Measurements from ENCODE around the gene KLRC2. TPM values are rescaled to one million over a fixed set of nuclear protein-coding genes. Genes with fewer than 3 reads are reported as not detected.
"Not testable (repeated sequence)": the region's sequence is repeated elsewhere in the genome, so short reads cannot be mapped to it uniquely, and the experiment has no call there.

The KLRC2 gene
- total and polyA plus RNA-seq, 4 donors, result 0.22 to 0.71 (median 0.55) TPM; not detected in 1

- Histone ChIP-seq H3K27ac (ENCODE audit: low read depth in 1 of 2, low read length in 1 of 2) (no peak within 1 kb of the TSS), H3K36me3 (ENCODE audit: control insufficient read depth in 4 of 4, insufficient read depth in 4 of 4, low read length in 4 of 4) (no peaks in the 10 kb centered on the region), H3K9me3 (ENCODE audit: control insufficient read depth in 4 of 4, insufficient read depth in 3 of 4, low read length in 3 of 4) (peaks cover 0 to 9% (median 2%) of the 10 kb centered on the region in 4 donors), H3K4me1 (ENCODE audit: control insufficient read depth in 5 of 5, insufficient read depth in 5 of 5, low read length in 5 of 5) (no peaks in the 10 kb centered on the region), H3K9ac (ENCODE audit: insufficient read depth in 1 of 2, low read length in 2 of 2) (no peak within 1 kb of the TSS), H3K4me3 (no peak within 1 kb of the TSS), H3K27me3 (ENCODE audit: control insufficient read depth in 3 of 3, insufficient read depth in 3 of 3, low read length in 2 of 3) (no peaks in the 10 kb centered on the region)
- ATAC-seq (ENCODE audit: insufficient read depth, low FRiP score) (no peak), DNase-seq (no peak)
- WGBS, 2 donors, result 43 to 48% methylated on average over 2 of the region's 2 CpGs
- no peak for TF ChIP-seq CTCF (IDR thresholded peaks at IDR 0.05; ENCODE audit: control extremely low read depth, extremely low read depth)
These were observed 17.3 kb upstream of the KLRC2 start, which contains the start of gene KLRC1 for GRCh38 chr12:10453156-10453555. Gene KLRC1 (minus strand): TSS chr12:10453377. CDS start chr12:10451156, 2,221 bp downstream.

- DNase-seq, result no peak
- Histone ChIP-seq H3K9ac (ENCODE audit: insufficient read depth in 1 of 2, low read length in 2 of 2) (no peak overlapping the region), H3K27ac (ENCODE audit: low read depth in 1 of 2, low read length in 1 of 2) (no peak overlapping the region), H3K36me3 (ENCODE audit: control insufficient read depth in 4 of 4, insufficient read depth in 4 of 4, low read length in 4 of 4) (no peaks in the 10 kb centered on the region), H3K27me3 (ENCODE audit: control insufficient read depth in 3 of 3, insufficient read depth in 3 of 3, low read length in 2 of 3) (no peaks in the 10 kb centered on the region), H3K4me1 (ENCODE audit: control insufficient read depth in 5 of 5, insufficient read depth in 5 of 5, low read length in 5 of 5) (no peaks in the 10 kb centered on the region), H3K9me3 (ENCODE audit: control insufficient read depth in 4 of 4, insufficient read depth in 3 of 4, low read length in 3 of 4) (no peaks in the 10 kb centered on the region), H3K4me3 (no peak overlapping the region)
- ATAC-seq (ENCODE audit: insufficient read depth, low FRiP score), result no peak
- 94 to 100% methylated on average over 4 of the region's 4 CpGs for WGBS, 2 donors
- no peak for TF ChIP-seq CTCF (IDR thresholded peaks at IDR 0.05; ENCODE audit: control extremely low read depth, extremely low read depth)
These were observed 12.4 kb upstream of the KLRC2 start for GRCh38 chr12:10448236-10448635.

- 82 to 83% methylated on average over 5 of the region's 5 CpGs for WGBS, 2 donors
These were observed 10.2 kb upstream of the KLRC2 start for GRCh38 chr12:10446052-10446451.

GRCh38 chr12:10441144-10441543 is 5.3 kb upstream of the KLRC2 start:
- 85 to 91% methylated on average over 5 to 8 of the region's 8 CpGs for WGBS, 2 donors
- DNase-seq, result not testable (repeated sequence)

More at GRCh38 chr12:10446052-10446451, 10.2 kb upstream of the KLRC2 start:
- not testable (repeated sequence) for H3K9me3 ChIP-seq (ENCODE audit: control insufficient read depth in 4 of 4, insufficient read depth in 3 of 4, low read length in 3 of 4); H3K4me3 ChIP-seq; ATAC-seq (ENCODE audit: insufficient read depth, low FRiP score); DNase-seq; H3K27me3 ChIP-seq (ENCODE audit: control insufficient read depth in 3 of 3, insufficient read depth in 3 of 3, low read length in 2 of 3); H3K36me3 ChIP-seq (ENCODE audit: control insufficient read depth in 4 of 4, insufficient read depth in 4 of 4, low read length in 4 of 4); H3K27ac ChIP-seq (ENCODE audit: low read depth in 1 of 2, low read length in 1 of 2); H3K9ac ChIP-seq (ENCODE audit: insufficient read depth in 1 of 2, low read length in 2 of 2); H3K4me1 ChIP-seq (ENCODE audit: control insufficient read depth in 5 of 5, insufficient read depth in 5 of 5, low read length in 5 of 5)

GRCh38 chr12:10439608-10440274 is 3.9 kb upstream of the KLRC2 start:
- H3K36me3 ChIP-seq (ENCODE audit: control insufficient read depth in 4 of 4, insufficient read depth in 4 of 4, low read length in 4 of 4); ATAC-seq (ENCODE audit: insufficient read depth, low FRiP score); H3K9ac ChIP-seq (ENCODE audit: insufficient read depth in 1 of 2, low read length in 2 of 2); H3K27me3 ChIP-seq (ENCODE audit: control insufficient read depth in 3 of 3, insufficient read depth in 3 of 3, low read length in 2 of 3); H3K4me1 ChIP-seq (ENCODE audit: control insufficient read depth in 5 of 5, insufficient read depth in 5 of 5, low read length in 5 of 5); H3K9me3 ChIP-seq (ENCODE audit: control insufficient read depth in 4 of 4, insufficient read depth in 3 of 4, low read length in 3 of 4); H3K4me3 ChIP-seq; DNase-seq; H3K27ac ChIP-seq (ENCODE audit: low read depth in 1 of 2, low read length in 1 of 2): not testable (repeated sequence)
- 63 to 93% methylated on average over 1 to 2 of the region's 2 CpGs for WGBS, 2 donors

More at GRCh38 chr12:10441144-10441543, 5.3 kb upstream of the KLRC2 start:
- not testable (repeated sequence) for H3K9ac ChIP-seq (ENCODE audit: insufficient read depth in 1 of 2, low read length in 2 of 2); H3K4me3 ChIP-seq; H3K27ac ChIP-seq (ENCODE audit: low read depth in 1 of 2, low read length in 1 of 2); H3K4me1 ChIP-seq (ENCODE audit: control insufficient read depth in 5 of 5, insufficient read depth in 5 of 5, low read length in 5 of 5); H3K36me3 ChIP-seq (ENCODE audit: control insufficient read depth in 4 of 4, insufficient read depth in 4 of 4, low read length in 4 of 4); H3K27me3 ChIP-seq (ENCODE audit: control insufficient read depth in 3 of 3, insufficient read depth in 3 of 3, low read length in 2 of 3); ATAC-seq (ENCODE audit: insufficient read depth, low FRiP score); H3K9me3 ChIP-seq (ENCODE audit: control insufficient read depth in 4 of 4, insufficient read depth in 3 of 4, low read length in 3 of 4)

- not testable (repeated sequence) for H3K9me3 ChIP-seq (ENCODE audit: control insufficient read depth in 4 of 4, insufficient read depth in 3 of 4, low read length in 3 of 4); DNase-seq; ATAC-seq (ENCODE audit: insufficient read depth, low FRiP score); H3K27ac ChIP-seq (ENCODE audit: low read depth in 1 of 2, low read length in 1 of 2); H3K27me3 ChIP-seq (ENCODE audit: control insufficient read depth in 3 of 3, insufficient read depth in 3 of 3, low read length in 2 of 3); H3K4me1 ChIP-seq (ENCODE audit: control insufficient read depth in 5 of 5, insufficient read depth in 5 of 5, low read length in 5 of 5); H3K9ac ChIP-seq (ENCODE audit: insufficient read depth in 1 of 2, low read length in 2 of 2); H3K36me3 ChIP-seq (ENCODE audit: control insufficient read depth in 4 of 4, insufficient read depth in 4 of 4, low read length in 4 of 4); H3K4me3 ChIP-seq
- 37 to 71% methylated on average over 1 to 2 of the region's 2 CpGs for WGBS, 2 donors
These were observed 1.8 kb upstream of the KLRC2 start for GRCh38 chr12:10437601-10438000.

GRCh38 chr12:10430623-10431022 is 5.2 kb downstream of the KLRC2 start:
- H3K27me3 ChIP-seq (ENCODE audit: control insufficient read depth in 3 of 3, insufficient read depth in 3 of 3, low read length in 2 of 3); H3K9me3 ChIP-seq (ENCODE audit: control insufficient read depth in 4 of 4, insufficient read depth in 3 of 4, low read length in 3 of 4); H3K36me3 ChIP-seq (ENCODE audit: control insufficient read depth in 4 of 4, insufficient read depth in 4 of 4, low read length in 4 of 4); H3K9ac ChIP-seq (ENCODE audit: insufficient read depth in 1 of 2, low read length in 2 of 2); ATAC-seq (ENCODE audit: insufficient read depth, low FRiP score); DNase-seq; H3K4me3 ChIP-seq; H3K27ac ChIP-seq (ENCODE audit: low read depth in 1 of 2, low read length in 1 of 2); H3K4me1 ChIP-seq (ENCODE audit: control insufficient read depth in 5 of 5, insufficient read depth in 5 of 5, low read length in 5 of 5): not testable (repeated sequence)
- 79% methylated on average over 4 of the region's 4 CpGs for WGBS, 2 donors
